ENCODE results near the gene IPCEF1.

- no peak for TF ChIP-seq CTCF (conservative IDR thresholded peaks at IDR 0.05; ENCODE audit: low read length)
- TF ChIP-seq EZH2phosphoT487 (IDR thresholded peaks at IDR 0.05; ENCODE audit: borderline replicate concordance): no peak
Observed at GRCh38 chr6:154301086-154301625, 55.4 kb downstream of the IPCEF1 start.
